ENCODE measurements around the gene ZIC4. TPM values are rescaled to one million over a fixed set of nuclear protein-coding genes. Genes with fewer than 3 reads are reported as not detected.

Gene ZIC4
- 0.79 TPM for total RNA-seq

DNA sequence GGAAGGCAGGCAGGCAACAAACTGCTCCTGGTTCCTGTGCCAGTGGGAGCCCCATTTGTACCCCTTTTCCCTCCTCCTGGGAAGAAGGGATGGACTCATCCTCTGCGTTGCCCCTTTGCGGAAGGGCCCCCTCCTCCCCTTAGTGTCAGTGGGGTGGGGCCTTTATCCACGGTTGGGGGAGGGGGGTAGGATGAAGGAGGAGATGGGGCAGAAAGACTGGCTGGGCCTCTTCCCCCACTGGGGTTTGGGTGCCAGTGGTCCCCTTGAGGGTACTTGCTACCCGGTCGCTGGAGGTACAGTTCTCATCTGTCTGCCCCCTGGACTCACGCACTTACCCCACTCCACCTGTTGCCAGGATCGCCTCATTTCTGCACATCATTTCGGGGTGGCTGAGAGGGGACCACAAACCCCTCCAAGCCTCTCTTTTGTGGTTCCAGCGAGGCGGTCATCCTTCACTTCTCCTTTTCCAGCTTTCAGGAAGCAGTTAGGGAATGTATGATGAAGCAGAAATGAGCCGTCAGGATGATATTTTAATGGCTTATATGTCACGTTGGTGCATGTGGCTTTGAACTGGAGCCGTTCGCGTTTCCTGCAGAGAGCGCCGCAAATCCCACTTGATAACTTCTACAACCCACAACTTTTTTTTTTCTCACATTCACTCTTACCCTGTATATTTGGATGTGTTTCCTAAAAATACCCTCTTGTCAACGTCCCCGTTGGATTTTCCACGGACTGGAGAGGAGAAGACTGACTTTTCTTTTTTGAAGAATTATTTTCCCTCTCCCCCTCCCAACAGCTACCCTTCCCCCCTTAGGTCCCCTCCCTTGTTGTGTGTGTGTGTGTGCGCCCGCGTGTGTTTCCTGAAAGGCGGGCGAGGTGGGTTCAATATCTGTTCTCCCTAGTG lies at the start of gene ZIC4:
Gene ZIC4, minus strand, starts transcription at position 516 of the 904 bp plus-strand sequence. CDS start 3,746 bp downstream, outside the sequence.
- DNase-seq = no peak

DNA sequence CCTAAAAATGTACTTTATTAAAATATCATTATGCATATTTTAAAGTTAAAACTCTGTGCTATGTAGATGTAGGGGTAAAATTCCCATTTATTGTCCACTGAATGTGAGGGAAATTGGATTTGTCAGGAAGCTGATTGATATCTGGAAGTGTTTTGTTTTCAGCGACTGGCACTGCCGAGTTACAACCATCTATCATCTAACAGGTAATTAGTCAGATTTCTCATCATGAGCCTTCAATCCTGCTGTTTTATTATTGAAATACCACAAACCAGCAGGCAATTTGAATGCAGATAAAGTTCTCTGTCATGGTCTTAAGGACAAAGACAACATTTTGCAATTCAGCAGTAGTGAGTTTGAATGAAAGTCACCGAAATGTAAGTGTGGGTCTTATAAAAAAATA lies 43.3 kb upstream of the ZIC4 start:
- DNase-seq = no peak

DNA sequence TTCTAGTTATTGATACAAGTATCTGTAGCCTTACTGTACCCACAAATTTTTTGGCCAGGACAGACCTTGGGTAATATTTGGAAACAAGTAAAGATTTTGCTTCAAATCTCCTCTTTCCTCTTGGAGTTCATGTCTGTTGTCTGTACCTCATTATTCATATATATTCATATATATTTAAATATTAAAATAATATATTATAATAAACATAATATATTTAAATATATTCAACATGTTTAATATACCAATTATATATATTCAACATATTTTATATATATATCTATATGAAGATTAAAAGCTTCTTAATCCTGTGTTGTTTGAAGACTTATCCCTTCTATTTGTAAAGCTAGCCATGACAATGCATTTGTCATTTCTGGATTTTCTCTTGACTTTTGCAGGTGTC lies 40.9 kb upstream of the ZIC4 start:
- no peak for DNase-seq

DNA sequence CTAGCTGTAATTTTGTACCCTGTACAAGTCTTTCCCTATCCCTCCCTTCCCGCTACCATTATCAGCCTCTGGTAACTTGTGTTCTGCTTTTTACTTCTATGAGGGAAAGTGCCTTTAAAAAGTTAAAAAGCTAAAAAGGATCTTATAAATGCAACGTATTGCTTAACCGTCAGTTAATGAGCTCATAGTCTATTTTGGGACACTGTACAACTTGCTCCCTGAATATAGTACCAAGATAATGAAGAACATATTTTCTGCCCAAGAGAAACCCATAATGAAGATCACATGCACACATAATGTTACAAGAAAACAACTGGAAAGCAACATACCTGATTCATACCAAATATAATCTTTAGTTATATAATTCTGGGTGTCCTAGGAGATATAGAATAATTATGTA lies 25.4 kb upstream of the ZIC4 start:
- DNase-seq = peak; percentile 78

DNA sequence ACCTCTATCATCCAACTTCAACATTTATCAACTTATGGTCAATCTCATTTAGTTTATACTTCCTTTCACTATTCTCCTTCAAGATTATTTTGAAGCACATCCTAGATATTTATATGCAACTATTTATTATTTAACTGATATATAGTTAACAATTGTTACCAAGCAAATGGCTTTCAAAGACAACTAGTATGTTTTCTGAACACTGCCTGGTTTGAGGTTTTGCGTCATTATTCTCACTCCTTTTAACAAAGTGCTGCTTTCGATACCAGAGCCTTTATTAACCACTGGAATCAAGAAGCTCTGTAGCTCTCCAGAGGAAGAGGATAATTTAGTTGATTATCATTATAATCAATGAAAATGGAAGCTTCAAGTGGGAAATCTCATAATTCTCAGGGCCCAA lies 22.4 kb upstream of the ZIC4 start:
- DNase-seq = no peak

DNA sequence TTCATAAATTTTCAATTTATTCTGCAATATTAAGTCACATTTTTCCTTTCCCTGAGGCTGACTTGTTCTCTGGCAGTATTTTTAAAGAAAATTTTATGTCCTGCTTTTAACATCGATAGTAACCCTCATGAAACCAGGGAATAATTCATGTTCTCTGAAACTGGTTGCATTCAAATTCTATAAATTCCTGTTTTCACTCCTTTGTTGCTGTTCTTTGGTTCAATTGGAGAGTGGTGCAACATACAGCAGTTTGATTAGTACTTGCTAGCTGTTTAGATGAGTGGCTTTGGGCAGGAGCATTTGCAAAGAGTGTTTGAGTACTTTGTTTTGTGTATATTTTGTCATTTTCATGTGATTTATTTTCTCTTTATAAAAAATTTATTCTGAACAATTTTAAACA lies 22.0 kb upstream of the ZIC4 start:
- no peak for DNase-seq

DNA sequence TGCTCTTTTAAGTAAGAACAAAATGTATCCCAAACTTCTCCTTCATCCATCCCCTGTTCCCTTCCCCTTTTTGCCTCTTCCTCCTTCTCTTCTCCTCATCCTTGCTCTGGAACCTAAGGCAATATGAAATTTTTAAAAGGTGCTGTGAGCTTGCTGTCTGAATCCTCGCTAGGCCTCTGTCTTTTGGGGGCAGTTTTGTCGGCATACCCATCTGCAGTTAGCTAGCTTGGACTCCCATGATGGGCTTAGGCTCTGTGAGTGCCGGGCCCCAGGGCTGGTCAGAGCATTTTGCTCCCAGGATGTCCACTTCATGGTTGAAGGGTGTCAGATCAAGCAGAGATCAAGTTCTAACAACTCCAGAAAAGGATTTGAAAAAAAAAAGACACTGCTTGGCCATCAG lies 21.4 kb upstream of the ZIC4 start:
- no peak for DNase-seq

DNA sequence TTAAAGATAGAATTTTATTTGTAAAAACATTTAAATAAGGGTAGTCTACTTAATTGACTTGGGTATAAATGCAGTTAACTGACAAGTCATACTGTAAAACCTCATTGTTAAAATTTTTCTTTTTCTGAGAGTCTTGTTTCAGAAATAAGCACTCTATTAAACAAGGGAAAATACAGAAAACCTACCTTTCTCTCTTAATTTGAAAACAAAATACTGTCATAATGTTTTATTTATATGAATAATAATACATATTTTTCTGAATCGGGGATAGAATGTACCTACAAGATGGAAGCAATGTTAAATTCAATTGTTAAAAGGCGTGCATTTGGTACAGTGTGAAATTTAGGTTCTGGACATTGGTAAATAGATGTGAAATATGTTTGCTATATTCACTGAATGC lies 20.6 kb upstream of the ZIC4 start:
- DNase-seq = no peak

DNA sequence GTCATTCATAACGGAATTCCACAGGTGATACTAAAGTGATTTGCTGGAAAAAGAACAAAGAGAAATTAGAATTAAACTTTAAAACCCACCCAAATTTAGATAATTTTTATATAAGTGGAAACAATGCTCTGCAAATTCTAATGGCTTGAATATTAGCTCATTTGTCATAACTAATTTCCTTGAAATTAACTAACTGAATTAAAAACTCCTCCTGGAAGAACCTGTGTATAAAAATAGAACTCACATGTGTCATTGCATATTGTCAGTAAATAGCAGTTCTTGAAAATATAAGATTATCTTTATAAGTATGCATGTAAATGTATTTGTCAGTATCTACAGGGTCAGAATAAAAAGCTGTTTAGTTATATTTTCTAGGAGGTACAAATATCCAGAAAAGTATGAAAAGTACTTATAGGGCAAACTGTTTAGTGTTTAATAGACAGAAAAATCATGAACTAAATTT lies 19.1 kb upstream of the ZIC4 start:
- DNase-seq = no peak

DNA sequence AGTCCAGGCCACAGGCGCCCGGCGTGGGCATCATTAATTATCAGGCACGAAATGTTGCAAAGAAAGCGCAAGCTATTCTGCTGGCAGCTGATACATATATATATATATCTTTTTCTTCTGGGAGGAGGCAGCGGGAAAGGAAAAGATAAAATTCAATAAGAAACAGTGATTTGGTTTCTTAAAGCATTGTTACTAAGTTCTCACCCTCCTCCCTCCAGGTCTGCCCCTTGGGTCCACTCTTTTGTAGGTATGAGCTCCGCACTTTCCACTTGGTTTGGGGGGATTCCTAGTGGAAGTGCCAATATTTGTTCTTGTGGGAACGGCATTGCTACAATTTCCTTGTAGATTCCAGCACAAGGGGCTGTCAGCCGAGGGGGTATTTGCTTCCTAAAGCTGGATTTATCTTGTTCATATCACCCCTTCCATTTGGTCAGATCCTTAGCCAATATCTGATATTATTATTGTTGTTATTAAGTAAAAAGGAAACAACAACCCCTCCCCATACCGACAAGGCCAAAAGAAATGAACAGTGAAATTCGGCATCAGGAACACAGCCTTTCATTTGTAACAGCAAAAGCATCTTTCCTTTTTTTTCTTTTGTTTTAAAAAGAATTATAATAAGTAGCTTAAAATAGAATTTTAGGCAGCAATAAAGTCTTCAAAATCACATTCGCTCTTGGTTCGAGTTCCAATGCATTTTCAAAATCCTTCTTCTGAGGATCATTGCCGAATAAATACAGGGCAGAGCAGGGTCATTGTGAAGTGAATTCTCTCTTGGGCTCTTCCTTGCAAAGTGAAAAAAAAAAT lies 18.4 kb upstream of the ZIC4 start:
- no peak for DNase-seq

DNA sequence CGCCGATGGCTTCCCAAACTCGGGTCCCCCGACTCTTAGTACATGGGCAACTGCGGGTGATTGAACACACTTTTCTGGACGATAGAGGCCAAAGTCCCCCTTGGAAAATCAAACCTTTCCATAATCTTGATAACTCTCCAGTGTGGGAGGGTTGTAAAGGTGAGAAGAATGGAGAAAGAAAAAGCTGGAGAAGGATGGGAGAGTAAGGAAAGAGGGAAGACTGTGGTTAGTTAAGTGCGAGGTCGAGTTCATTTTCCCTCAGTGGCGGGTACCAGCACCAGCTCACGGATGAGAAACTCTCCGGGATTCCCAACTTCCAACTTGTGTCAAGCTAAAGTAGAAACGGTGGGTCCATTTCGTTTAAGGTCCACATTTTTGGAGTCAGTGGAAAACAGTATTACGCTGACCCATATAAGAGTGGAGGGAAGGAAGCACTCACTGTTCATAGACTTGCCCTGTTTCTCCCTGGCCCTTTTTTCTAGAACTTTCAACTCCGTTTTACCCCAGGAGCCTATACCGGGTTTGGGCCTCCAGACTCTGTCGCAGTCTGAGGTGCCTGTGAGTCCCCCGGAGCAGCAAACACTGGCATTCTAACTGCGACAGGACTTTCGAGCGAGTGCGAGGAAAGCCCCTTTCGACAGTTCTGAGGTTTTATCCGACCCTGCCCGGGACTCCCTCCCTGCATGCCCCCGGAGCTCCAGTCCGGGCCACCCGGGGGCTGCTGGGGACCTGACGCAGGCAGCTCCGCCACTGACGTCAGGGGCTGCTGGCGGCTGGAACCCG lies 17.6 kb upstream of the ZIC4 start:
- DNase-seq = no peak

DNA sequence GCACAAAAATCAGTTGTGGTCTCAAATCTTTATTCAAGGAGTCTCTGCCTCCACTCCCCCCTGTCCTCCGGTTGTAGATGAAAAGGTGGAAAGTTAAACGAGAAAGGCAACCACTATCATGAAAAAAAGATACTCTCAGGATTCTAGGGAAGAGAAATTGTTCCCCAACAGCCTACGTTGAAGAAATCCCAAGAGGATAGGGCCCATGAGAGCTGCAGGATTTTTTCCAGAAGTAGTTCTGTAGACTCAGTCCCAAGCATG lies 17.1 kb upstream of the ZIC4 start:
- DNase-seq = no peak

DNA sequence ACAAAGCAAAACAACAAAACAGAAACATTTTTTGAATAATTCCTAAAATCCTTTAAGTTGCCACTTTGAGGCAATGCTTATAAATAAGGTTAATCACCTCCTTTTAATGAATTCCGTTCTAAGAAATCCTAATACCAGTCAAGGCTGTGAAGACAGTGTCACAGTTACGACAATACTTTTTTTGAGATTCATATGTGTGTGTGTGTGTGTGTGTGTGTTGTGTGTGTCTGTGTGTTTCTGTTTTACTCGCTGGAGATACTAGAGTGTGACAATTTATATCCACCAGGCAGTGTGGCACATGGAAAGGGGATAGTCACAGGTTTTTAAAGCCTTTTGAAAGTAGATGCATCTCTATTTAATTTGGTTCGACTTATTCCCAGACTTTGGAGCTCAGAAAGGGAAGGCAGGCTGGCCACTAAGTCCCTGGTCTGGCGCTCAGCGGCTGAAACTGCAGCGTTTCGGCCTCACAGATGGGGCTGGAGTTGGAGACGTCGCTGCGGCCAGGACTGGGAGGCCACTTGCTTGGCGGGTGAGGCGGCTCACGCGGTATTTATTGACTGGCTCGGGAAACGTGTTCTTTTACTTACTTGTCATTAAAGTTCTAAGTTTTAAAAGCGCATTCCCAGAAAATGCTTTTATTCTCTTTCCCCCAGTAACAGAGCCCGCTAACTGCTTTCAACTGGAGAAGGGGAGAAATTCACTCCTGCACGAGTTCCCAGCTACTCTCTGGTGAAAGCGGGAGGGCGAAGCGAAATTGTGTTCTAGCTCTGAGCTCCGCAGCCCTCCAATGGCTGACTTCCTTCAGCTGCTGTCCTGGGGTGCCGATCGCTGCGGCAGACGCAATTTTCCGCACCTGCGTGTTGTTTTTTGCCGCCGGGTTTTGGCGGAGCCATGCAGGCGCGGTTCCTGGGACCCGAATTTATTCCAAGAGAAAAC lies 16.5 kb upstream of the ZIC4 start:
- DNase-seq = no peak

DNA sequence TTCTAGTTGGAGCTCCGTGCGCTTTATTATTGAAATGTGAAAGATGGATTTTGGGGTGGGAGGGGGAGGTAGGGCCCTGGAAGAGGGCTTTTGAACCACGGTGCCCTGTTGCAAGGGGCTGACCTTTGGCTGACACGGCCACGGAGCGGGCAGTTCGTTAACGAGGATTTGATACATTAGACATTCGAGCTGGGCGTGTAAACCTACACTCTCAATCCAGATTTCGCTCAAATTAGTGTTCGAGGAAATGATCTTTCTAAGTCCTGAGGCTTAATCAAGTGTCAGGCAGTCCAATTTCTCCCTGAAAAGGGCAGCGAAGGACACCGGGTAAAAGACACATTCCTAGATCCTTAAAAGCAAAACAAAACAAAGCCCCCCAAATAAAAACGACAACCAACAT lies 15.9 kb upstream of the ZIC4 start:
- no peak for DNase-seq

DNA sequence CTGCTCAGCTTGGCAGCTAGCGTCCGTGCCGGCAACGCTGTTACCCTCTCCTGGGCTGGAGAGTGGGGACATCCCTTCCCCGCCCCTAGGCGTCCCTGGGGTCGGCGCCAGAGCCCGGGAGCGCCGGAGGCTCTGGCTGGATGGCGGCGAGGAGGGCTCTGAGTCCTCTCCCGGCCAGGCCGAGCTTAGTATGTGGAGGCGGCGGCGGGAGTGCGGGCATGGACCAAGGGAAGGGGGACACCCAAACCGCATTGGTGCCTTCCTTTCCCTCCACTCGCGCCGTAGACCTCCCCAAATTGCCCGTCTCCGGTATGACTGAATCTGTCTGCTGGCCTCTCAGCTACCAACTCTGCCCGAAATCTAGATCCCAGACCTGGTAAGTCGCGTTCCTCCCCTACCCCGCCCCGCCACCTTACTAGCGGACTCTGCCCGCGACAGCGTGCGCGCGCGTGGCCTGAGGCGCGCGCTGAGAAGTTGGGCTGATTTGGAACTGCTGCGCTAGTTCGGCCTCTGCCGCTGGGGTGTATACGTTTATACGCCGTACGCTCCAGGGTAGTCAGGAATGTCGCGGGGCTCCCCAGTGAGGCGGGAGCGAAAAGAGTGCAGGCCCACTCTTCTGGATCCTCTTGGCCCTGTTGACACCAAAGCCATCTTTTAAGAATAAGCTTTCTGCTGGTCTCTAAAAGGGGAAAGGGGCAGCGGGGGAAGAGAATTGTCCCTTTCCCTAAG lies 15.0 kb upstream of the ZIC4 start:
- DNase-seq = no peak

DNA sequence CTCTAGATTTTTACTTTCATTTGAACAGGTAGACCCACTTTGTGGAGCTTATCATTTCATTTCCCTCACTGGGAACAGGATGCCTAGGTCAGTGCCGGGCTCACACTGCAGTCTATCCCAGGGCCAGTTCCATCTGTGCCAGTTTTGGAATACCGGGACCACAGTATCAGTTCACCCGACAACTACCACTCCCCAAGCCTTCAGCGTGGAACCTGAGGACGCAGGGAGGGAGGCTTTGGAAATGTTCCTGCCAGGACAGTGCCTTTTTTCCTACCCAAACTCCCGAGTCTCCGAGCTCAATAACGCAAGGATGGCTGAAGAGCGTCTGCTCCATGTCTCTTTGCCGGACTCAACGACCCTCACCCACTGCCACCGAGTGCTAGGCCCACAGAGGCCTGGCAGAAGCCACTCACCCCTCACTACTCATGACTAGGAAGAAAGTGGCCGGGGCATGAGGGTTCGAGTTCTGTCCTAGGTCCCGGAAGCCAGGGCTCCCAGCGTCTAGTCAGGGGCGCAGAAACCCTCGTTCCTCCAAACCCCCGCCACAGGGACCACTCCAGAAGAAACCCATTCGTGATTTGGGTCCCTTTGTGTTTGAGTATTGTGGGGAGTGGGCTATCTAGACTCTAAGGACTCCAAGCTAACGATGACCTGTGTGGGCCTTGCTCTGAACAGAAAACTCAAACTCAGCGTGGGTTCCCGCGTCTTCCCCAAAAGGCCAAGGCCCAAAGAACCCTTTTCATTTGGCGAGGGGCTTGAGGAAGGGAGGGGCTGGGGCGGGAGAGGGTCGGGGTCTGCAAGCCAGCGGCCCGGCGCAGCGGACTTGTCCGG lies 14.2 kb upstream of the ZIC4 start:
- no peak for DNase-seq

DNA sequence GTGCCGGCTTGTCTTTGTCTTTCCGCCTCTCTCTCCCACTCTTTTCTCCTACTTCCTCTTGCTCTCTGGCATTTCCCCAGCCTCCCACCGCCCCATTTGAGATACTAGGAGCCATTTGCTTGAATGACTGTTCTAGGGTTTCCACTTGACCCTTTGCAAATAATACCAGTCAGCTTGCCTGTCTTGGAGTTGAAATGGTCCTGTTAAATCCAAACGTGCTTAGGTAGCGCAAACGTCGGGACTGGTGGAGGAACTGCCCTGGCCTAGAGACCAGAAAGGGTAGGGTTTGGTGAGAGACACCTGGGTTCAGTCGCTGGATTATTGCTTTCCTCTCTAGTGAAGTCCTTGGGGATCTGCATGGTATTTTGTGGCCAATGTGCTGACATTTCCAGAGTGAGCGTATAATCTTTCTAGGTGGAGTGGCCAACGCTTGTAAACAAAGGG lies 13.5 kb upstream of the ZIC4 start:
- no peak for DNase-seq

DNA sequence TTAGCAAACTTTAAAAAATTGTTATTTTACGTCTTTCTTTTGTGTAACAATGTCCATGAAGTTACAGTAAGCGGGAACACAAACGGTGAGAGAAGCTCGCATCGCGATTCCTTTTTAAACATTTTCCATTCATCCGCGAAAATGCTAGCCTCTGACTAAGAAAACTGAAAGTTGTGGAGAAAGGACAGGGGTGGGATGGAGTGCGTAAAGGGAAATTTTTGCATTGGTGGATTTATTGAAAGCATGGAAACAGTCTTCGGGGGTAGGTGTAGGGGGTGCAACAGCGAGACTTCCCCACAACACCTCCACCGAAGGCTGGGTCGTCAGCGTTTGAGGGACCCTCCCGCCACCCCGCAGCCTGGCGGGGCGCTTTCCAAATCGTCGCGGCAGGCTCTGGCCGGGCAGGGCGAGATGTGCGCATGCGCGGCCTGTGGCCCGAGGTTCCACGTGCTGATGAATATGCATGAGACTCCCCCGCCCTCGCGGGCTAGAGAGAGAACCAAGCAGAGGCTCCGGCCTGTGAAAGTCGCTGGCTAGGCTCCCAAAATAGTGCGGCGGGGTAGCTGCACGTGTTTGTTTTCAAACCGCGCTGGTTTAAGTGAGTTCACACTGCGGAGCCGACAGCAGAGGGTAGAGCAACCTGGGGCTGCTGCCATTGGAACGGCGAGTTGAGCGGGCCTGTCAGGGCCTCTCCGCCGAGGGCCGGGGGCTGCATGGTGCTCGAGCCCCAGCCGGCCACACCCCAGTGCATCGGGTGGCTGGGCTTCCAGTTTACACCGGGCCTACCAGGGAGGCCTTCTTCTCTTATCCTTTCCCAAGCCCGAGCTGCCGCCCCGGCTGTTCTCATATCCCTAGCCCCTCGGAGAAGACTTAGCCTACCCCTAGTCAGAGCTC lies 12.7 kb upstream of the ZIC4 start:
- no peak for DNase-seq

DNA sequence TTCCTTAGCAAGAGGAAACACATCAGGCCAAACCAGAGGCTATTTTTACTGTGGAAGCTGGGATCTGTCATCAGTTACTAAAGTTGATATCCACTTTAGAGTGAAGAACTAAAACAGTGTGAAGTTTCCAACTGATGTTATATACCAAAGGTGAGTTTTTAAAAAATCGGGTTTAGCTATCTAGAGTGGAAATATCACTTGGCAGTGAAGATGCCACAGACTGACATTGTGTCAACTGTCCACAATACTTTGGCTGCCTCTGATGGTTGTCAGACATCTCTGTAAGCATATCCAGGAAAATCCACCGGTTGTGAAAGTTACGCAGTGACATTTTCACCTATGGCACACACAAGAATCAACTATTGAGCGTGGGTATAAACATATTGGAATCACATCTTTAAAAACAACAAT lies 12.0 kb upstream of the ZIC4 start:
- DNase-seq = no peak

Measured in skin of body (tissue), 2 donors.